ENCODE data around the gene SYTL4. TPM values are rescaled to one million over a fixed set of nuclear protein-coding genes. Genes with fewer than 3 reads are reported as not detected.
"Not testable (repeated sequence)": the region's sequence is repeated elsewhere in the genome, so short reads cannot be mapped to it uniquely, and the experiment has no call there.

SYTL4 gene
- total RNA-seq, 1 donor from 2014 or later: 5.9 TPM

DNA sequence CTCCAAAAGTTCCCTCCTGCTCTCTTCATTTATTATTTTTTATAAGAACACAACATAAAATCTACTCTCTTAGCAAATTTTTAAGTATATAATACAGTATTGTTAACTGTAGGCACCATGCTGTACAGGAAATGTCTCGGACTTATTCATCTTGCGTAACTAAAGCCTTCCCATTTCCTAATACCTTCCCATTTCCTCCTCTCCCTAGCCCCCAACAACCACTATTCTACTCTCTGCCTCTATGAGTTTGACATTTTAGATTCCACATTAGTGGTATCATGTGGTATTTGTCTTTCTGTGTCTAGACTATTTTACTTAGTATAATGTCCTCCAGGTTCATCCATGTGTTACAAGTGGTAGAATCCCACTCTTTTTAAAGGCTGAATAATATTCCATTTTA, 15.8 kb upstream of the SYTL4 start:
- Mint-ChIP-seq H3K27ac (ENCODE audit: unreplicated experiment) (no peak overlapping the region), H3K4me1 (ENCODE audit: low read depth) (peaks cover 17% of the 10 kb centered on the region), H3K9me3 (ENCODE audit: low read depth) (peaks cover 4% of the 10 kb centered on the region), H3K27me3 (ENCODE audit: low read depth) (no peaks in the 10 kb centered on the region), H3K4me3 (ENCODE audit: unreplicated experiment) (no peak overlapping the region), H3K36me3 (ENCODE audit: low read depth) (no peaks in the 10 kb centered on the region)
- no peak for DNase-seq (ENCODE audit: low spot score)
- TF ChIP-seq, protein P1, sequence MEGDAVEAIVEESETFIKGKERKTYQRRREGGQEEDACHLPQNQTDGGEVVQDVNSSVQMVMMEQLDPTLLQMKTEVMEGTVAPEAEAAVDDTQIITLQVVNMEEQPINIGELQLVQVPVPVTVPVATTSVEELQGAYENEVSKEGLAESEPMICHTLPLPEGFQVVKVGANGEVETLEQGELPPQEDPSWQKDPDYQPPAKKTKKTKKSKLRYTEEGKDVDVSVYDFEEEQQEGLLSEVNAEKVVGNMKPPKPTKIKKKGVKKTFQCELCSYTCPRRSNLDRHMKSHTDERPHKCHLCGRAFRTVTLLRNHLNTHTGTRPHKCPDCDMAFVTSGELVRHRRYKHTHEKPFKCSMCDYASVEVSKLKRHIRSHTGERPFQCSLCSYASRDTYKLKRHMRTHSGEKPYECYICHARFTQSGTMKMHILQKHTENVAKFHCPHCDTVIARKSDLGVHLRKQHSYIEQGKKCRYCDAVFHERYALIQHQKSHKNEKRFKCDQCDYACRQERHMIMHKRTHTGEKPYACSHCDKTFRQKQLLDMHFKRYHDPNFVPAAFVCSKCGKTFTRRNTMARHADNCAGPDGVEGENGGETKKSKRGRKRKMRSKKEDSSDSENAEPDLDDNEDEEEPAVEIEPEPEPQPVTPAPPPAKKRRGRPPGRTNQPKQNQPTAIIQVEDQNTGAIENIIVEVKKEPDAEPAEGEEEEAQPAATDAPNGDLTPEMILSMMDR (IDR thresholded peaks at IDR 0.05): no peak

DNA sequence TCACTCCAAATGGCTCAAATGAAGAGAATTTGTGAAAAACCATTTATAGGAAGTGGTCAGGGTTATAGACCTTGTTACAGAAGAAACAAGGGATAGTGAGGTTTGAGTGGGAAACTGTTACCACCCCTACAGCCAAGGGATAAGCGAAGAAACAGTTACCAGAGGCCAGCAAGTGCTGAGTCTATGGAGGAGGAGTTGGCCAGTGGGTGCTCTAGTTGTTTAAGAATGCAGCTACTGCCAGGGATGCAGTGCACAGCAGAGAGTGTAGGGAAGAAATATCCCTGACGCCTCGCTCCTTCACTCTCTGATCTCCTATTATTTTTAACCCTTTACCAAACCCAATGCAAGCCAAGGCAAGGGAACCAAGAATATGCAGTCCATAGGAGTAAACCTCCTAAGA, 15.2 kb upstream of the SYTL4 start:
- Mint-ChIP-seq H3K4me1 (ENCODE audit: low read depth) (peaks cover 17% of the 10 kb centered on the region), H3K27me3 (ENCODE audit: low read depth) (no peaks in the 10 kb centered on the region), H3K4me3 (ENCODE audit: unreplicated experiment) (no peak overlapping the region), H3K9me3 (ENCODE audit: low read depth) (peaks cover 4% of the 10 kb centered on the region), H3K36me3 (ENCODE audit: low read depth) (no peaks in the 10 kb centered on the region), H3K27ac (ENCODE audit: unreplicated experiment) (no peak overlapping the region)
- no peak for DNase-seq (ENCODE audit: low spot score)
- TF ChIP-seq, protein P1 (IDR thresholded peaks at IDR 0.05): no peak

DNA sequence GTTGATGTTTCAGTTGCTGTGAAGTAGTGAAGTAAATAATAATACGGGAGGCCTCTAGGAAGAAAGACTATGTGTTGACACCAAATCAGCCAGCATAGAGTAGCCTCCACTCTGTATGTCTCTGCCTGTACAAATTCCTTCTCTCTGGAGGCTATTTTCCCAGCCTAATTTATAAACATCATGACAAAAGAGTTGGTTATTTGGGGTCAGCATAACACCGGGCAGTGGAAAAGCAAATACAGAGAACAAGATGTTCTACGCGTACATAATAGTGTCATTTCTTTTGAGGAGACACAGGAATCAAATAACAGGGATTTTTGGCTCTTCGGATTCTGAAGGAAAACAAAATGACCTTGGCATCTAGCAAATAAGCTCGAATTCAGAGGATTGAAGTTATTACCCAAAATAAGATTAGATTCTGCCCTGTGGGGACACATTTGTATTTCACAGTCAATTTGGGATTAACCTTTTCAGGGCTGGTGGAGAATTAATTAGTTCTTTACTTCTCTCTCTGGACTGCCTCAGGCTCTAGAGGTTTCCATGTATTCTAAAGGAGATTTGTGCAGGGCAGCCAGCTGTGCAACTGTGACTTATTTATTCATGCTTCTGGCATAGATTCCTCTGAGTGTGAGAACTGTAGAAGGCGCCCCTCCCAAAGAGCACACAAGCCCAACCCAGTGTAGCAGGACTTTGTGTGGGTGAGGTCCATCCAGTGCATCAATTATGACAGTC, 14.1 kb upstream of the SYTL4 start:
- Mint-ChIP-seq H3K4me1 (ENCODE audit: low read depth) (peaks cover 15% of the 10 kb centered on the region), H3K27ac (ENCODE audit: unreplicated experiment) (no peak overlapping the region)
- TF ChIP-seq, protein P1 (IDR thresholded peaks at IDR 0.05): no peak

DNA sequence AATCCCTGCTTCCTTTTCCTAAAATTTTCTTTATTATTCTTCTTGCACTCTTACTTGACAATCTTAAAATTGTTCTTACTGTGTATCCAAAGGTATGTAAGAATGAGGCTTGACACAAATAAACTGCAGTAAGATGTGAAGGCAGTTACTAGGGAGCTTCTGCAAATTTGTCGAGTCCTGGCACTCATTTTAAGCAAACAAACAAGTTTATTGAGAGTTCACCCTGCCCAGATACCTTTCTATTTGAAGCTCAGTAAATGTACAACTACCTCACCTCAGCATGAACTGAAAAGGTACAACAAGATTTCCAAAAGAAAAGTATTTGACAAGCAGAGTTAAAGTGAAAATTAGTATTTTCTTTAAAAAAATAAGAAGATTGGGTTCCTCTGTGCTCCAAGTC, 13.3 kb upstream of the SYTL4 start:
- Mint-ChIP-seq H3K27ac (ENCODE audit: unreplicated experiment) (no peak overlapping the region), H3K27me3 (ENCODE audit: low read depth) (no peaks in the 10 kb centered on the region), H3K4me1 (ENCODE audit: low read depth) (peaks cover 14% of the 10 kb centered on the region), H3K4me3 (ENCODE audit: unreplicated experiment) (no peak overlapping the region), H3K36me3 (ENCODE audit: low read depth) (no peaks in the 10 kb centered on the region), H3K9me3 (ENCODE audit: low read depth) (no peaks in the 10 kb centered on the region)
- no peak for DNase-seq (ENCODE audit: low spot score)
- TF ChIP-seq, protein P1 (IDR thresholded peaks at IDR 0.05): no peak

More for the DNA sequence above, 14.1 kb upstream of the SYTL4 start:
- DNase-seq (ENCODE audit: low spot score): no peak
- H3K27me3 Mint-ChIP-seq (ENCODE audit: low read depth): no peaks in the 10 kb centered on the region
- H3K4me3 Mint-ChIP-seq (ENCODE audit: unreplicated experiment): no peak overlapping the region
- no peaks in the 10 kb centered on the region for H3K36me3 Mint-ChIP-seq (ENCODE audit: low read depth)
- no peaks in the 10 kb centered on the region for H3K9me3 Mint-ChIP-seq (ENCODE audit: low read depth)

DNA sequence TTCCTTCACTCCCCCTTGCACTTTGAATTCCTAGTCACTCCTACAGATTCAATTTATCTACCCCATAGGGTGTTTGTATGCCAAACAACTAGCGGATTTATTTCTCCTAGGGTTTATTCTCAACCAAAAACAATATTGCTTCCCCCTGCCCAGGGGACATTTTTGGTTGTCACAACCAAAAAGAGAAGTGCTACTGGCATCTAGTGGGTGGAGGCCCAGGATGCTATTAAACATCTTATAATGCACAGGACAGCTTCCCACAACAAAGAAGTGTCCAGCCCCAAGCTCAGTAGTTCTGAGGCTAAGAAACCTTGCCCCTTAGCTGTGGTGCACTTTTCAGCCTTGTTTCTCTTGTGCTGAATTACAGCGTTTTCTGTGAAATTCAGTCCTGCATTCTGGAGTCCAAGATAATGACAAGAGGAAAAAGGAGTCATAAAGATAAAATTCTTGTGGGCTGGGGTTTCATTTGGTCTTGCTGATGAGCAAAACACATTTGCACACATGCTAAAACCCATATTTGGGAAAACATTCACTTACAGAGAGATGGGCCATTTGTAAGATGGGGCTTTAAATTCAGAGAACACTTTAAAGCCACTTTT, 11.2 kb upstream of the SYTL4 start:
- DNase-seq (ENCODE audit: low spot score): no peak
- Mint-ChIP-seq H3K4me3 (ENCODE audit: unreplicated experiment) (no peak overlapping the region), H3K27ac (ENCODE audit: unreplicated experiment) (no peak overlapping the region), H3K36me3 (ENCODE audit: low read depth) (no peaks in the 10 kb centered on the region), H3K9me3 (ENCODE audit: low read depth) (no peaks in the 10 kb centered on the region), H3K27me3 (ENCODE audit: low read depth) (no peaks in the 10 kb centered on the region), H3K4me1 (ENCODE audit: low read depth) (peaks cover 14% of the 10 kb centered on the region)
- TF ChIP-seq, protein P1 (IDR thresholded peaks at IDR 0.05): no peak

DNA sequence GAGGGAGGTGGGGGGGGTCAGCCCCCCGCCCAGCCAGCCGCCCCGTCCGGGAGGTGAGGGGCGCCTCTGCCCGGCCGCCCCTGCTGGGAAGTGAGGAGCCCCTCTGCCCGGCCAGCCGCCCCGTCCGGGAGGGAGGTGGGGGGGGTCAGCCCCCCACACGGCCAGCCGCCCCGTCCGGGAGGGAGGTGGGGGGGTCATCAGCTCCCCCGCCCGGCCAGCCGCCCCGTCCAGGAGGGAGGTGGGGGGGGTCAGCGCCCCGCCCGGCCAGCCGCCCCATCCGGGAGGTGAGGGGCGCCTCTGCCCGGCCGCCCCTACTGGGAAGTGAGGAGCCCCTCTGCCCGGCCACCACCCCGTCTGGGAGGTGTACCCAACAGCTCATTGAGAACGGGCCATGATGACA, 7.9 kb downstream of the SYTL4 start:
- not testable (repeated sequence) for H3K27me3 Mint-ChIP-seq (ENCODE audit: low read depth); H3K27ac Mint-ChIP-seq (ENCODE audit: unreplicated experiment); H3K4me1 Mint-ChIP-seq (ENCODE audit: low read depth); DNase-seq (ENCODE audit: low spot score); H3K9me3 Mint-ChIP-seq (ENCODE audit: low read depth); H3K36me3 Mint-ChIP-seq (ENCODE audit: low read depth); H3K4me3 Mint-ChIP-seq (ENCODE audit: unreplicated experiment)
